ENCODE measurements around the gene TRA2B.

GRCh38 chr3:185979721-185980121 lies 41.9 kb upstream of the TRA2B start:
- TF ChIP-seq POLR2AphosphoS5 (IDR thresholded peaks at IDR 0.05; ENCODE audit: low read depth, low read length) (no peak), SIN3A (IDR thresholded peaks at IDR 0.05; ENCODE audit: borderline replicate concordance, insufficient read depth, low read depth, low read length) (no peak)
- TF ChIP-seq, protein P1, sequence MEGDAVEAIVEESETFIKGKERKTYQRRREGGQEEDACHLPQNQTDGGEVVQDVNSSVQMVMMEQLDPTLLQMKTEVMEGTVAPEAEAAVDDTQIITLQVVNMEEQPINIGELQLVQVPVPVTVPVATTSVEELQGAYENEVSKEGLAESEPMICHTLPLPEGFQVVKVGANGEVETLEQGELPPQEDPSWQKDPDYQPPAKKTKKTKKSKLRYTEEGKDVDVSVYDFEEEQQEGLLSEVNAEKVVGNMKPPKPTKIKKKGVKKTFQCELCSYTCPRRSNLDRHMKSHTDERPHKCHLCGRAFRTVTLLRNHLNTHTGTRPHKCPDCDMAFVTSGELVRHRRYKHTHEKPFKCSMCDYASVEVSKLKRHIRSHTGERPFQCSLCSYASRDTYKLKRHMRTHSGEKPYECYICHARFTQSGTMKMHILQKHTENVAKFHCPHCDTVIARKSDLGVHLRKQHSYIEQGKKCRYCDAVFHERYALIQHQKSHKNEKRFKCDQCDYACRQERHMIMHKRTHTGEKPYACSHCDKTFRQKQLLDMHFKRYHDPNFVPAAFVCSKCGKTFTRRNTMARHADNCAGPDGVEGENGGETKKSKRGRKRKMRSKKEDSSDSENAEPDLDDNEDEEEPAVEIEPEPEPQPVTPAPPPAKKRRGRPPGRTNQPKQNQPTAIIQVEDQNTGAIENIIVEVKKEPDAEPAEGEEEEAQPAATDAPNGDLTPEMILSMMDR (IDR thresholded peaks at IDR 0.05) = no peak
- TF ChIP-seq, protein P2, sequence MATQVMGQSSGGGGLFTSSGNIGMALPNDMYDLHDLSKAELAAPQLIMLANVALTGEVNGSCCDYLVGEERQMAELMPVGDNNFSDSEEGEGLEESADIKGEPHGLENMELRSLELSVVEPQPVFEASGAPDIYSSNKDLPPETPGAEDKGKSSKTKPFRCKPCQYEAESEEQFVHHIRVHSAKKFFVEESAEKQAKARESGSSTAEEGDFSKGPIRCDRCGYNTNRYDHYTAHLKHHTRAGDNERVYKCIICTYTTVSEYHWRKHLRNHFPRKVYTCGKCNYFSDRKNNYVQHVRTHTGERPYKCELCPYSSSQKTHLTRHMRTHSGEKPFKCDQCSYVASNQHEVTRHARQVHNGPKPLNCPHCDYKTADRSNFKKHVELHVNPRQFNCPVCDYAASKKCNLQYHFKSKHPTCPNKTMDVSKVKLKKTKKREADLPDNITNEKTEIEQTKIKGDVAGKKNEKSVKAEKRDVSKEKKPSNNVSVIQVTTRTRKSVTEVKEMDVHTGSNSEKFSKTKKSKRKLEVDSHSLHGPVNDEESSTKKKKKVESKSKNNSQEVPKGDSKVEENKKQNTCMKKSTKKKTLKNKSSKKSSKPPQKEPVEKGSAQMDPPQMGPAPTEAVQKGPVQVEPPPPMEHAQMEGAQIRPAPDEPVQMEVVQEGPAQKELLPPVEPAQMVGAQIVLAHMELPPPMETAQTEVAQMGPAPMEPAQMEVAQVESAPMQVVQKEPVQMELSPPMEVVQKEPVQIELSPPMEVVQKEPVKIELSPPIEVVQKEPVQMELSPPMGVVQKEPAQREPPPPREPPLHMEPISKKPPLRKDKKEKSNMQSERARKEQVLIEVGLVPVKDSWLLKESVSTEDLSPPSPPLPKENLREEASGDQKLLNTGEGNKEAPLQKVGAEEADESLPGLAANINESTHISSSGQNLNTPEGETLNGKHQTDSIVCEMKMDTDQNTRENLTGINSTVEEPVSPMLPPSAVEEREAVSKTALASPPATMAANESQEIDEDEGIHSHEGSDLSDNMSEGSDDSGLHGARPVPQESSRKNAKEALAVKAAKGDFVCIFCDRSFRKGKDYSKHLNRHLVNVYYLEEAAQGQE (IDR thresholded peaks at IDR 0.05; ENCODE audit: insufficient read depth in 1 of 2, low read depth in 2 of 2, low read length in 1 of 2) = no peak

Measured in Panc1 (cell line).